Caco-2 (cell line): Measurements from ENCODE around the gene EPG5. TPM values are rescaled to one million over a fixed set of nuclear protein-coding genes. Genes with fewer than 3 reads are reported as not detected.

Experiments
- BruUV-seq: library from RNA; stranded (reverse); fragments of 400-500 nt; replicated peaks from 2 replicates; lab custom pipeline; 2021; lab: Mats Ljungman, UMichigan
- CTCF ChIA-PET: fragments of 300-600 bp; sonication (Branson Sonifier 250); formaldehyde crosslinking; loops from one replicate; lab custom pipeline; 2022; ENCODE audit warnings: antibody characterized with exemption; lab: Charles Lee
- POLR2A ChIA-PET: fragments of 300-600 bp; sonication (Branson Sonifier 250); formaldehyde crosslinking; loops from one replicate; lab custom pipeline; 2022; ENCODE audit warnings: antibody characterized with exemption; lab: Charles Lee
- DNase-seq, 2 experiments: peaks; one replicate each; pipeline versions ENCODE4 v3.0.0 to v3.0.0-alpha.2; 2020 to 2022
- H3K27me3 ChIP-seq: replicated peaks from 2 replicates; pipeline ENCODE4 v1.6.0; 2011; ENCODE audit warnings: low read length; ENCODE audit not compliant: control insufficient read depth, insufficient read depth
- H3K36me3 ChIP-seq: 2 replicates; pipeline ENCODE4 v1.5.1; 2011; ENCODE audit warnings: low read length; ENCODE audit not compliant: control insufficient read depth, insufficient read depth
- H3K4me1 ChIP-seq: fragments of 250-450 bp; sonication (Bioruptor Pico); 2 replicates; pipeline ENCODE4 v1.5.1; 2020; ENCODE audit warnings: mild to moderate bottlenecking
- H3K4me3 ChIP-seq: 2 replicates; pipeline ENCODE4 v1.5.1; 2011; ENCODE audit warnings: low read depth, mild to moderate bottlenecking, control low read depth, low read length
- H3K9me3 ChIP-seq: fragments of 250-450 bp; sonication (Bioruptor Pico); 2 replicates; pipeline ENCODE4 v1.5.1; 2020; ENCODE audit warnings: mild to moderate bottlenecking, moderate library complexity
- H3K27ac Mint-ChIP-seq: one replicate; pipeline ENCODE4 v1.8.0; 2022; ENCODE audit warnings: mixed read lengths; ENCODE audit not compliant: unreplicated experiment
- H3K27me3 Mint-ChIP-seq: one replicate; pipeline ENCODE4 v1.8.0; 2022; ENCODE audit warnings: mixed read lengths; ENCODE audit not compliant: insufficient read depth, unreplicated experiment
- H3K36me3 Mint-ChIP-seq: one replicate; pipeline ENCODE4 v1.8.0; 2022; ENCODE audit warnings: mild to moderate bottlenecking, mixed read lengths; ENCODE audit not compliant: insufficient read depth, unreplicated experiment
- H3K4me1 Mint-ChIP-seq: one replicate; pipeline ENCODE4 v1.8.0; 2022; ENCODE audit warnings: low read depth, mixed read lengths; ENCODE audit not compliant: unreplicated experiment
- H3K4me3 Mint-ChIP-seq: one replicate; pipeline ENCODE4 v1.8.0; 2022; ENCODE audit warnings: mild to moderate bottlenecking, moderate library complexity, mixed read lengths; ENCODE audit not compliant: unreplicated experiment
- H3K9me3 Mint-ChIP-seq: one replicate; pipeline ENCODE4 v1.8.0; 2022; ENCODE audit warnings: mixed read lengths; ENCODE audit not compliant: unreplicated experiment
- CTCF ChIP-seq, 2 experiments: fragments of 200-600 bp in 1 of 2; IDR thresholded peaks; 1 replicate in 1 of 2; 2 replicates in 1 of 2; pipeline versions ENCODE4 v1.5.1 to v1.8.0; 2011 to 2022; ENCODE audit warnings: antibody characterized with exemption in 1 of 2, control low read depth in 1 of 2, inconsistent platforms in 1 of 2, low read depth in 1 of 2, low read length in 1 of 2, mild to moderate bottlenecking in 1 of 2, moderate library complexity in 1 of 2; ENCODE audit not compliant: insufficient read depth in 1 of 2, severe bottlenecking in 1 of 2, unreplicated experiment in 1 of 2
- intact Hi-C: fragments of 100-400 bp; cut with micrococcal nuclease; formaldehyde crosslinking; loops from one replicate; pipeline ENCODE4 v1.10.0; 2022; ENCODE audit not compliant: unreplicated experiment
- total RNA-seq: library from RNA; stranded (reverse); gene quantifications from 2 replicates; pipeline ENCODE4 v1.2.3, GENCODE V29; 2022

EPG5 gene
- total RNA-seq, 1 experiment from 2014 or later, result 12.0 TPM

- no peak for TF ChIP-seq CTCF (IDR thresholded peaks at IDR 0.05; ENCODE audit: insufficient read depth in 1 of 2, low read depth in 1 of 2, low read length in 1 of 2, severe bottlenecking in 1 of 2, unreplicated experiment in 1 of 2)
Measured at GRCh38 chr18:46010676-46011075, 43.5 kb upstream of the EPG5 start.

GRCh38 chr18:46010050-46010449, 42.9 kb upstream of the EPG5 start:
- Mint-ChIP-seq H3K27me3 (no peaks in the 10 kb centered on the region), H3K4me3 (no peak overlapping the region), H3K27ac (no peak overlapping the region), H3K4me1 (no peaks in the 10 kb centered on the region), H3K9me3 (no peaks in the 10 kb centered on the region), H3K36me3 (no peaks in the 10 kb centered on the region)
- no peak for DNase-seq
- Histone ChIP-seq H3K4me3 (no peak overlapping the region), H3K9me3 (no peaks in the 10 kb centered on the region), H3K36me3 (no peaks in the 10 kb centered on the region), H3K4me1 (no peaks in the 10 kb centered on the region), H3K27me3 (no peaks in the 10 kb centered on the region)
- no TSS peak for BruUV-seq
- ChIA-PET CTCF (no interaction called here), POLR2A (no interaction called here)
- no peak for TF ChIP-seq CTCF (IDR thresholded peaks at IDR 0.05; ENCODE audit: insufficient read depth in 1 of 2, low read depth in 1 of 2, low read length in 1 of 2, severe bottlenecking in 1 of 2, unreplicated experiment in 1 of 2)
- intact Hi-C loops, result no loop called here

More at GRCh38 chr18:46010676-46011075, 43.5 kb upstream of the EPG5 start:
- no peaks in the 10 kb centered on the region for H3K36me3 Mint-ChIP-seq
- BruUV-seq, result no TSS peak
- H3K27me3 Mint-ChIP-seq, result no peaks in the 10 kb centered on the region
- no peak overlapping the region for H3K27ac Mint-ChIP-seq
- Histone ChIP-seq H3K9me3 (no peaks in the 10 kb centered on the region), H3K4me1 (no peaks in the 10 kb centered on the region), H3K4me3 (no peak overlapping the region), H3K36me3 (no peaks in the 10 kb centered on the region), H3K27me3 (no peaks in the 10 kb centered on the region)
- intact Hi-C loops, result no loop called here
- H3K9me3 Mint-ChIP-seq, result no peaks in the 10 kb centered on the region
- POLR2A ChIA-PET, result no interaction called here
- no peak for DNase-seq
- no peak overlapping the region for H3K4me3 Mint-ChIP-seq
- CTCF ChIA-PET, result no interaction called here
- no peaks in the 10 kb centered on the region for H3K4me1 Mint-ChIP-seq

GRCh38 chr18:46009125-46009840, 42.2 kb upstream of the EPG5 start:
- DNase-seq, result no peak
- H3K27me3 ChIP-seq, result no peaks in the 10 kb centered on the region
- intact Hi-C loops, result no loop called here
- H3K27me3 Mint-ChIP-seq, result no peaks in the 10 kb centered on the region
- no peaks in the 10 kb centered on the region for H3K4me1 ChIP-seq
- BruUV-seq, result no TSS peak
- H3K36me3 ChIP-seq, result no peaks in the 10 kb centered on the region
- no peak overlapping the region for H3K4me3 ChIP-seq
- no peak overlapping the region for H3K4me3 Mint-ChIP-seq
- no peaks in the 10 kb centered on the region for H3K9me3 ChIP-seq
- H3K36me3 Mint-ChIP-seq, result peaks cover 6% of the 10 kb centered on the region
- no peak overlapping the region for H3K27ac Mint-ChIP-seq
- POLR2A ChIA-PET, result no interaction called here
- H3K9me3 Mint-ChIP-seq, result no peaks in the 10 kb centered on the region
- H3K4me1 Mint-ChIP-seq, result no peaks in the 10 kb centered on the region
- no peak for TF ChIP-seq CTCF (IDR thresholded peaks at IDR 0.05; ENCODE audit: insufficient read depth in 1 of 2, low read depth in 1 of 2, low read length in 1 of 2, severe bottlenecking in 1 of 2, unreplicated experiment in 1 of 2)
- CTCF ChIA-PET, result no interaction called here
